ENCODE data around the gene SPACA1. TPM values are rescaled to one million over a fixed set of nuclear protein-coding genes. Genes with fewer than 3 reads are reported as not detected.
"Not testable (repeated sequence)": the region's sequence is repeated elsewhere in the genome, so short reads cannot be mapped to it uniquely, and the experiment has no call there.

The SPACA1 gene
- not detected for total RNA-seq
- long read RNA-seq, result 0 reads

DNA sequence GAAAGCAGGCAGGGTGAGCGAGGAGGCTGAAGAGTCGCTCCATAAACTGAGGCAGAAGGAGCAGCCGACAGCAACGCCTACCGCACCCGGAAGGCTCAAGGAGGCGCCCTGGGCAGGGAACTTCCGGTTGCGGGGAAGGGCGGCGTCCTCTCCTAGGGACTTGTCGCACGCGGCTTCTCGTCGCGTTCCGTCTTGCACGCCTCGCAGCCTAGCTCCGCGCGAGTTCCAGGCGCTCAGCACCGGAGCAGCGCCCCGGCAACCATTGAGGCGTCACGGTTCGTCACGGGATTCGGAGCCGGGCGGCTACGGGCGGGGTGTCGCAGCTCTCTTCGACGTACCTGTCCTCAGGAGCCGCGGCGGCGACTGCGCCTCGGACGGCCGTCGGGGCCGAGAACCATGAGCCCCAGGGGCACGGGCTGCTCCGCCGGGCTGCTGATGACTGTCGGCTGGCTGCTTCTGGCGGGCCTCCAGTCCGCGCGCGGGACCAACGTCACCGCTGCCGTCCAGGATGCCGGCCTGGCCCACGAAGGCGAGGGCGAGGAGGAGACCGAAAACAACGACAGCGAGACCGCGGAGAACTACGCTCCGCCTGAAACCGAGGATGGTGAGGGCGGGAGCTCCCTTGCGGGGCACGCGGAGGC lies at the start of gene SPACA1:
TSS of gene SPACA1 (plus strand) at position 332 of the 641 bp plus-strand sequence. CDS start at position 397, 65 bp downstream.
- Histone ChIP-seq H3K9me3 (no peaks in the 10 kb centered on the region), H3K4me3 (no peak within 1 kb of the TSS), H3K36me3 (no peaks in the 10 kb centered on the region), H3K4me1 (no peaks in the 10 kb centered on the region), H3K27ac (no peak within 1 kb of the TSS), H3K27me3 (ENCODE audit: low read depth) (peaks cover 2% of the 10 kb centered on the region)
- ATAC-seq (no peak), DNase-seq (peak; percentile 39)
- TF ChIP-seq, protein P1, sequence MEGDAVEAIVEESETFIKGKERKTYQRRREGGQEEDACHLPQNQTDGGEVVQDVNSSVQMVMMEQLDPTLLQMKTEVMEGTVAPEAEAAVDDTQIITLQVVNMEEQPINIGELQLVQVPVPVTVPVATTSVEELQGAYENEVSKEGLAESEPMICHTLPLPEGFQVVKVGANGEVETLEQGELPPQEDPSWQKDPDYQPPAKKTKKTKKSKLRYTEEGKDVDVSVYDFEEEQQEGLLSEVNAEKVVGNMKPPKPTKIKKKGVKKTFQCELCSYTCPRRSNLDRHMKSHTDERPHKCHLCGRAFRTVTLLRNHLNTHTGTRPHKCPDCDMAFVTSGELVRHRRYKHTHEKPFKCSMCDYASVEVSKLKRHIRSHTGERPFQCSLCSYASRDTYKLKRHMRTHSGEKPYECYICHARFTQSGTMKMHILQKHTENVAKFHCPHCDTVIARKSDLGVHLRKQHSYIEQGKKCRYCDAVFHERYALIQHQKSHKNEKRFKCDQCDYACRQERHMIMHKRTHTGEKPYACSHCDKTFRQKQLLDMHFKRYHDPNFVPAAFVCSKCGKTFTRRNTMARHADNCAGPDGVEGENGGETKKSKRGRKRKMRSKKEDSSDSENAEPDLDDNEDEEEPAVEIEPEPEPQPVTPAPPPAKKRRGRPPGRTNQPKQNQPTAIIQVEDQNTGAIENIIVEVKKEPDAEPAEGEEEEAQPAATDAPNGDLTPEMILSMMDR (IDR thresholded peaks at IDR 0.05), result no peak
- intact Hi-C loops (cut with DNase I), result no loop called here

DNA sequence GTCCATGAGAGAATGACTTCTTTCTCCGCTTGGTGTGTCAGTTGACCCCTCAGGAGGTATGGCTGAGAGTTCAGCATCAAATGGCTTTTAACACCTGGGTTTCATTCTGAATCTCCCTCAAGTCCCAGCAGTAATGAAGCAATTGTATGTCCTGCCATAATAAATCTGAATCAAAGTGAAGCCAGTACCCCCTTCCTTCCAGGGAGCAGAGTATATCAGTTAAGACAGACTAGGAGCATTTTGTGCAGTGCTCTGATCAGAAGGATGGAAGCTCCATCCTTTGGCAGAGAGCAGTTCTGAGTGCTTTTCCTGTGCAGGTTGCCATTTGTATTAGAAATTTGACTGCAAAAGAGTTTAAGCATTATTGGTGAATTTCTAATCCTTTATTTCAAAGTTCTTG lies 46.9 kb upstream of the SPACA1 start:
- H3K9me3 ChIP-seq, result no peaks in the 10 kb centered on the region
- TF ChIP-seq, protein P1 (IDR thresholded peaks at IDR 0.05), result no peak
- ATAC-seq, result no peak

DNA sequence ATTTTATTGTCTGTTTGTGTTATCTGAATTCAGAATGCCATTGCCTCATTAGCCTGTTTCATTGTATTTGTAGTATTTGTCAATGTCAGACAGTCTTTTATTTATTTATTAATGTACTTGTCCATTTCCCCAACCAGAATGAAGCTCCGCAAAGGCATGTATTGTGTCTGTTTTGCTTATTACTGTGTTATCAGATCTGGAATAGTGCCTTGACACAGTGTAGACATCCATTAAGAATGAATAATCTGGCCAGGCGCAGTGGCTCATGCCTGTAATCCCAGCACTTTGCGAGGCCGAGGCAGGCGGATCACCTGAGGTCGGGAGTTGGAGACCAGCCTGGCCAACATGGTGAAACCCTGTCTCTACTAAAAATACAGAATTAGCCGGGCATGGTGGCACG lies 46.4 kb upstream of the SPACA1 start:
- H3K27me3 ChIP-seq (ENCODE audit: low read depth); H3K4me3 ChIP-seq; intact Hi-C loops (cut with DNase I); ATAC-seq; H3K4me1 ChIP-seq; H3K9me3 ChIP-seq; H3K27ac ChIP-seq; DNase-seq; H3K36me3 ChIP-seq: not testable (repeated sequence)

More for the DNA sequence above, 46.9 kb upstream of the SPACA1 start:
- no peaks in the 10 kb centered on the region for H3K36me3 ChIP-seq
- H3K27me3 ChIP-seq (ENCODE audit: low read depth), result no peaks in the 10 kb centered on the region
- H3K27ac ChIP-seq, result no peak overlapping the region
- intact Hi-C loops (cut with DNase I), result no loop called here
- no peaks in the 10 kb centered on the region for H3K4me1 ChIP-seq
- H3K4me3 ChIP-seq, result no peak overlapping the region
- DNase-seq, result no peak

DNA sequence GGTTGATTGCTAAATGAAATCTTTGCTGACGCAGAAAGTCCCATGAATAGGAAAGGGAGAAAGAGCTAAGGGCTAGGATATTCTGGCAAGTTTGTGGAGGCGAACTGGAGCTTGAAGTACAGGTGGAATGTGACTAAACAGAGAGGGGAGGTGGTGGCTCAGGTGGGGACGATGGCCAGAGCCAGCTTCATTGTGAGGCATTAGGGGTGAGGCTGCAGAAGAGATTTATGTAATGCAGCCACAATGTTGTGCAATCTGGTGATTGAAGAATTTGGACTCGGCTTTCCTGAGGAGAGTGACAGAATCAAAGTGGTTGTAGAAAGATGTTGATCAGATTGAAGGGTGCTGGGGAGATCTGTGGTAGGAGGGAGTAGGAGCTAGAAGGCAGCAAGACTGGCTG lies 42.9 kb upstream of the SPACA1 start:
- Histone ChIP-seq H3K4me1 (no peaks in the 10 kb centered on the region), H3K4me3 (no peak overlapping the region), H3K27ac (peak overlapping the region; percentile 37), H3K36me3 (no peaks in the 10 kb centered on the region), H3K27me3 (ENCODE audit: low read depth) (no peaks in the 10 kb centered on the region), H3K9me3 (no peaks in the 10 kb centered on the region)
- intact Hi-C loops (cut with DNase I), result no loop called here
- TF ChIP-seq, protein P1 (IDR thresholded peaks at IDR 0.05), result no peak
- DNase-seq (peak; percentile 54), ATAC-seq (peak; percentile 91 to 94)

DNA sequence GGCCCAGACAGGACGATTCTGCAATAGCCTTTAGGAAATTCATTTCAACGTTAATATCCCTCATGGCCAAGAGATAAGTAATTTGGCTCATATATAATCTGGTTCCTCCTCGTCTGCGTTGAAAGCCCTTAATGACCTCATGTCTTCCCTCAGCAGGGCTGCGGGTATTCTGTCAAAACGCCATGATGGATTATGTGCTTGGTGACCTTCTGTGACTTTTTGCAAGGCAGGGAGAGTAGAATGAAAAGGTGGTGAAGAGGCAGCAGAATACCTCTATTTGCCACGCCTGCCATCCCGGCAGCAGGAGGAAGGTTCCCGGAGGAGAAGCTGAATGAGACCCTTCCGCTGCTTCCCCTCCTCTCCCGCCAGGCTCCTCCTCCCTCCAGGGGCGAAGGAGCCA lies 41.1 kb upstream of the SPACA1 start:
- intact Hi-C loops (cut with DNase I), result no loop called here
- no peak for ATAC-seq

GRCh38 chr6:88008411-88008810 lies 39.2 kb upstream of the SPACA1 start:
- Histone ChIP-seq H3K36me3 (no peaks in the 10 kb centered on the region), H3K27me3 (ENCODE audit: low read depth) (no peaks in the 10 kb centered on the region)
- ATAC-seq, result no peak

More for the DNA sequence above, 41.1 kb upstream of the SPACA1 start:
- H3K36me3 ChIP-seq, result no peaks in the 10 kb centered on the region
- H3K27me3 ChIP-seq (ENCODE audit: low read depth), result no peaks in the 10 kb centered on the region
- H3K4me3 ChIP-seq, result no peak overlapping the region
- no peaks in the 10 kb centered on the region for H3K4me1 ChIP-seq
- TF ChIP-seq, protein P1 (IDR thresholded peaks at IDR 0.05), result no peak
- no peaks in the 10 kb centered on the region for H3K9me3 ChIP-seq
- DNase-seq, result no peak
- no peak overlapping the region for H3K27ac ChIP-seq

More at GRCh38 chr6:88008411-88008810, 39.2 kb upstream of the SPACA1 start:
- DNase-seq, result no peak
- intact Hi-C loops (cut with DNase I), result no loop called here
- H3K4me3 ChIP-seq, result no peak overlapping the region
- TF ChIP-seq, protein P1 (IDR thresholded peaks at IDR 0.05), result no peak
- no peaks in the 10 kb centered on the region for H3K9me3 ChIP-seq
- no peak overlapping the region for H3K27ac ChIP-seq
- peaks cover 4% of the 10 kb centered on the region for H3K4me1 ChIP-seq
